ENCODE results near the gene COA4. TPM values are rescaled to one million over a fixed set of nuclear protein-coding genes. Genes with fewer than 3 reads are reported as not detected.

COA4 gene
- total RNA-seq, 1 experiment from 2014 or later, result 170 TPM

DNA sequence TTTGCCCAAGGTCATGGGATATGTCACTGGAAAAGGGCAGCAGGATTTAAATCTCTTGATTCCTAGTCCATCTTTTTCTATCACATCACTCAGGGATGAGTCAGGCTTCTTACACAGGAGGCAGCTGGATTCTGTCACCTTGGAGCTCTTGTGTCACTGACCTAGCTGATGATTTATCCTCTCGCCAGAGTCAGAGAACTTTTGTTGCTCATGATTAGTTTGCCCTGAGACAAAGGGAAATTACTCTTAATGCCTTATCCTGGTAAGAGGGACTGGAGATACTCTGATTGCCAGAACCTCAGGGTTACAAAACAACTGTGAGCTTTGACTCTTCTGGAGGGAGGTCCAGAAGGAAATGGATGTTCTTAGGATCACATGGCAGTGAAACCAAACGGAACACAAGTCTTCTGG lies 10.1 kb downstream of the COA4 start:
- DNase-seq (ENCODE audit: low read depth), result peak; percentile 88

DNA sequence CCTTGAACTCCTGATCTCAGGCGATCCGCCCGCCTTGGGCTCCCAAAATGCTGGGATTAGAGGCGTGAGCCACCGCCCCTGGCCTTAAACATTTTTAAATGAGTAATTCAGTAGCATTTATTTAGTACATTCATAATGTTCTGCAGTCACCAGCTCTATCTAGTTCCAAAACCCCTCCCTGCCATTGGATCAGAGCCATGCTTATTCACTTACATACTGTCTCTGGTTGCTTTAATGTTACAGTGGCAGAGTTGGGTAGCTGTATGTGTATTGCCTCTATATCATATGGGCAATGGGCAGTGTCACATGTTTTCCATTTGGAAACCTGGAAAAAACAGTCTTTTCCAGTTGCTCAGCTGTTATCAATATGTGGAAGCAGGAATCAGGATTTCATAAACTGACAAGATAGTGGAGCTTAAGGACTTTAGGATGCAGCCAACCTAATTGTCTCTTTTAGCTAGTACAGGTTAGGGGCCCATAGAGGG lies 10.5 kb downstream of the COA4 start:
- no peak for DNase-seq (ENCODE audit: low read depth)

DNA sequence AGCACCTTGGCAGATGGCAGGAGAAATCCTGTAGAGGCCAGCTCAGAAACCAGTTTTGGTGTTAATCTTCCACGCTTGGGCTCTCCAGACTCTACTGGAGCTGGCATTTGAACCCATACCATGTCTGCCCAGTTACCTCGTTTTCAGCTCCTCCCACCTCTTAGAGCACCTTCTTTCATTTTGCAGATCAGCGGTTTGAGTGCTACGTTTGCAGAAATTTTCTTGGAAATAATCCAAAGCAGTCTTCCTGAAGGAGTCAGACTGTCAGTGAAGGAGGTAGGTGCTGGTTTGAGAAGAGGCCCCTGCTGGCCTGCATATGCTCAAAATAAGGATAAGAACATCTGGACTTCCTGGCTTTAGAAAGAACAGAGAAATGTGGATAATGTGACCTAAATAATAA lies 13.7 kb downstream of the COA4 start:
- no peak for DNase-seq (ENCODE audit: low read depth)

DNA sequence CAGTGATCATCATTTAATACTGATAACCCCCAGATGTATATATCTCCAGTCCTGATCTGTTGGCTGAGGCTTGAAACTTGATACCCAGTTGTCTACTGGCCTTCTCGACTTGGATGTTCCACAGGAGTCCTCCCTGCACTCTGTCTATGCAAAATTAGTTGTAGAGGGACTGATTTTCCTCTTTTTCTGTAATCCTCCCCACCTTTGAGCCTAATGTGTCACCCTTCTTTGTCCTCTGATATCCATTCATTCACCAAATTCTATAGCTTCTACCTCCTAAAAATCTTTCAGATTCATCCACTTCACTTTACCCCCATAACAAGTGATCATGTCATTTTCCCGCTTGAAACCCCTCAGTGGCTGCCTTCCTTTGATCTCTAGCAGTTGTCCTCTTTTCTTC lies 16.4 kb downstream of the COA4 start:
- DNase-seq (ENCODE audit: low read depth), result no peak

DNA sequence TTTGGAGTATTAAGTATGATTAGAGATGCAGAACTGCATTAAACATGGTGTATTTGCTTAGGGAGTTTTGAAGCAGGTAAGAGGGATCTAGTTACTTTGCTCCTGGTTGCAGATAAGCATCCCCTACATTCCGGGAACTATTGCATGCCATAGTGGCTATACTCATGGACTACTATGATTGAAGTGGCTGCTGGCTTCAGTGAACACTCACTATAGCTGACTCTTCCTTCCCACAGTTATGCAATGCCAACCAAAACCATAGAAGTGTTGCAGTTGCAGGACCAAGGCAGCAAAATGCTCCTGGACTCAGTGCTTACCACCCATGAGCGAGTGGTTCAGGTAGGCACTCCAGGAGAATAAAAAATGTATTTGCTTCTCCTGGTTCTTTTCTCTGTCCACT lies 17.0 kb downstream of the COA4 start:
- DNase-seq (ENCODE audit: low read depth), result no peak

DNA sequence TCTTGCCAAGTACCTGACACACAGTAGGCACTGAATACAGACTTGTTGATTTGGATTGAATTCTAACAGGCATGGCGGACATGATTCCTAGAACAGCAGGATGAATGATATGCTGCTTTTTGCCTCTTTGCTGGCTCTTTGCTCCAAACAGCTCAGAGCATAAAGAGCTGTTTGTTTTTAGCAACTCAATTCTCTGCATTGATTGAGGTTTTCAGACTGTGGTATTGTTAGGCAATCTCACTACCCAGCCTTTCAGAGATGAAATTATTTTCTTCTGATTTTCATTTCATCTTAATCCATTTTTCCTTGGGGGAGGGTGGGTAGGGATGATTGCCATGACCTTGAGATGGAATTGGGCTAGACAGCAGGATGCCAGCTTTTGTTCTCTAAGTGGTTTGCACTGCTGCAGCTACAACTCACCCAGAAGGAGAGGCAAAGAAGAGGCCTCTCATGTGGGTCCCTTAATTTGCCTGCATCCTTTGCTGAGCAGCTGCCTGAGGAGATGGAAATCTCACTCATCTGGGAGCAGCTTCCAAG lies 20.5 kb downstream of the COA4 start:
- no peak for DNase-seq (ENCODE audit: low read depth)

DNA sequence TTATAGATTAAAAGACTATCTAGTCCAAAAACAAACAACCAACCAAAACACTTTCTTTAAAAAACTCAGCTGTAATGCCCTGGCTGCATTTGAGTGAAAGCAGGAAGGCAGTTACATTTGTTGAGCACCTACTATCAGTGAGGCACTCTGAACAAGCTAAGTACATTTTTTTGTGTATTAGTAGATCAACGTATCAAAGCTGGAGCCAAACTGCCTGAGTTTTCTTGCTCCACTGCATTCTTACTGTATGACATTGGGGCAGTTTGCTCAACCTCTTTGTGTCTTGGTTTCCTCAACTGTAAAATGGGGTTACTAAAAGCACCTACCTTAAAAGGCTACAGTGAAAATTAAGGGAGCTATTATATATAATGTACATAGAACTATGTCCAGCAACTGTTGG lies 22.0 kb downstream of the COA4 start:
- no peak for DNase-seq (ENCODE audit: low read depth)

DNA sequence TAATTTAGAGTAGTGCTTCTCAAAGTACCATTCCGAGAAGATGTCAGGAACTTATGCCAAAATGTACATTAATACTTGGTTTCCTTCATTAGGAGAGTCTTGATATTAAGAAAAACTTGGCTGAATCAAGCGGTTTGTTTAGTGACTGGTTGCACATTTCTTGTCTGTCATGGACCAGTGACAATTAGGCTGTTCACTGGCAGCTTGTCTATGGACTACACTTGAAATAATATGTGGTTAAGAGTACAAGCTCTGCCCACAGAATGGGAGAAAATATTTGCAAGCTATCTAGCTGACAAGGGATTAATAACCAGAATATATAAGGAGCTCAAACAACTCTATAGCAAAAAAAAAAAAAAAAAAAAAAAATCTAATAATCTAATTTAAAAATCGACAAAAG lies 24.6 kb downstream of the COA4 start:
- no peak for DNase-seq (ENCODE audit: low read depth)

DNA sequence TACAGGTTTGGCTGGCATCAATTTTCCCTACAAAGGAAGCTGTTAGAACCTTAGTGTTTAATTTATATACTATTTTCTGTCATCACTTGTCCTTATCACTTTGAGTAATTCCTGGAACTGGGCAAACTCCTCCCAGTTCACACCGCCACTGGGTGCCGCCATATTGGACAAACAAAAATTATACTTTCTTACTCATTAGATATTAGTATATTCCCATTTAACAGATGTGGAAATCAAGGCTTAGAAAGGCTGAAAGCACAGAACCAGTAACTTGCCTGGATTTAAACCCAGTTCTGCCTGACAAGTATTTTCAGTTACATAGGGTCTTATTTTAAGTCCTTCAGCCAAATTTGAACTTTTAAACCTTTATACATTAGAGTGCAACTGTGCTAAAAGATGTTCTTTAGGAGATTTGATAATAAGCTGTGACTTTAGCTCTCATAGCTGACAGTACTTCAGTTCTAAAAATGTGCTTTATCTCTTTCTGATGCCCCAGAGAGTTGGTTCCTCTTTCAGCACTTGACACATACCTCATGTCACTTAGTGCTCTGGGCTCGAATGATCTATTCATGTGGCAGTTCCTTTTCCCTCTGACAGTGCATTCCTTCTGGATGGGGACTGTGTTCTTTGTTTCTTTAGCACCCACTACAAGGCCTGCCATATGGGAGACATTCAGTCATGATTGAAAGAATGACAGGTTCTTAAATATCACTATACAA lies 25.4 kb downstream of the COA4 start:
- DNase-seq (ENCODE audit: low read depth), result no peak

DNA sequence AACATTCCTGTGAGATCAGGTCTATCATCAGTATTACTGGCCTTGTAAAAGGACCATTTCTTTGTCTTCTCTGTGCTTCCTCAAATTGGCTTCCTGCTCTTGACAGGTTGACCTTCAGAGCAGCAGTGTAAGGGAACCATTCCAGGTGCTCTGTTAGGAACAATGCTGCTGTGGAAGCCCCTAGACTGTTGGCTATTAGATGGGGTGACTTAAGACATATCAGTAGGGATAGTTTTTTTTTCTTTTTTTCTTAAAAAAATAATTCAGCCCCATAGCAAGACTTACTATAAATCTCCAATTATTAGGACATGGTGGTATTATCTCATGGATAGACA lies 37.6 kb downstream of the COA4 start:
- no peak for DNase-seq (ENCODE audit: low read depth)

DNA sequence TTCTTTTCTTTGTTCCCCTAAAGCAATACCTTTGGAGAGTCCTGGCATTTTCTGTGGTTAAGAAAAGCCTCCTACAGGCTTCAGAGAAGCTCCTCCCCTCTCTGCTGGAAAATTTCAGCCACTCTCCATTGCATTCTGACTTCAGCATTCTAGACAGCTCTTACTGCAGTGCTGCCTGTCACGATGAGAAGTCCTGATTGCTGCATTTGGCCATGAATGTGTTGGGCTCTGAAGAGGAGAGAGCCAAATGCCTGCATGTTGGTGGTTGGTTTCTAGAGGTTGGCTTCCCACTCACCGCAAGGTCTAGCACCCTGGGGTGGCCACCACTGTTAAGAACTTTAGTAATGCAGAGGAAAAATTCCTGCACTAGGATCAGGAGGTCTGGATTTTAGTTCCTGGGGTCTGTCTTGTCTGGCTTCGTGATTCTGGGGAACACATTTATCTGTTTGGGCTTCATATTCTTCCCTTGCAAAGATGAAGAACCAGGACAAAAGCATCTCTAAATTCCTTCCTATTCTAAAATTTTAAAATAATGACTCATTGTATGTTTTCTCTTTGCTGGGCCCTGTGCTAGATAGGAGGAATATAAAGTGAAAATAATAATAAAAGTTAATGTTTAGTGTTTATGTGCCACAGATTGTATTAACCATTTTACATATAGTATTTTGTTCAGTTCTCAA lies 38.1 kb downstream of the COA4 start:
- peak; percentile 2 for DNase-seq (ENCODE audit: low read depth)

DNA sequence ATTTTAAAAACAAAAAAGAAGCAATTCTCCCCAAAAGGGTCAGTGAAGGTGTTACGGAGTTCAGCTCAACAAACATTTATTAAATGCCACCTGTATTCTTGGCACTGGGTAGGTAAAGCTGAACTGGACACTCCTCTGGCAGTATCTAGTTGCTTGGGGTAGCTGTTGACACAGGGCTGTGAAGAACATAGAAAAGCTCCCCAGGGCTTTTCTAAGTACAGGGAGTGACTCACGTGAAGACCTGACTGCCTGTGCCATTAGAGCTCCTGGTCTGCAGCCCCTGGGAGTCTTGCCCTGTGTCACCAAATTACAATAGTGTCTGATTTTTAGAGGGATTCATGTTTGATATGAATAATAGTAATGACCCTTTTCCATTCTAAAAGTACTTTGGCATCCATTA lies 43.6 kb downstream of the COA4 start:
- DNase-seq (ENCODE audit: low read depth), result no peak

DNA sequence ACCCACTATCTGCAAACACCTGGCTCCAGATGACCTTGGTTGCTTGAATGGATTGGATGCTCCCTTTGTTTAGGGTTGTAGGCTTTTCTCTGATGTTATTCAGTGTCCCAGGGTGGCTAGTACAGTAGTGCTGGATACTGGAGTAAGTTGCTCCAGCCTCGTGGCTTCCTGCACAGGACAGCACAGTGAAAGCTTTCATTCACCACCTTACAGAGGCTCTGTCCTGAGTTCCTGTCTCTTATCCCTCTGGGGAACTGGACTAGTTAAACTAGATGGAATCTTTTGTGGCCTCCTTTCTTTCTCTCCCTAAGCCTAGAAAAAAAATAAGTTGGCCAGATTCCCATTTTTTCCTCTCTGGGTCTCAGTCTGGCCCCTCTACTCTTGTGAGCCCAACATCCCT lies 46.4 kb downstream of the COA4 start:
- no peak for DNase-seq (ENCODE audit: low read depth)

Other genes starting within 250 kb of the COA4 start
- gene PLEKHB1, start 230.3 kb downstream of the COA4 start, total RNA-seq (2014; rRNA removed; shearing (Covaris generic)), result 0.13 and 0.80 TPM in 2 replicates
- gene RAB6A, start 115.8 kb downstream of the COA4 start, total RNA-seq (2014; rRNA removed; shearing (Covaris generic)), result 45.9 and 59.7 TPM in 2 replicates
- 64.8 and 69.1 TPM in 2 replicates for gene MRPL48, start 89.0 kb downstream of the COA4 start, total RNA-seq (2014; rRNA removed; shearing (Covaris generic))
- gene PAAF1, start 153 bp upstream of the COA4 start, total RNA-seq (2014; rRNA removed; shearing (Covaris generic)), result 8.2 and 14.9 TPM in 2 replicates
- gene DNAJB13, start 74.2 kb upstream of the COA4 start, total RNA-seq (2014; rRNA removed; shearing (Covaris generic)), result 0.07 and 0.13 TPM in 2 replicates
- not detected in 2 replicates for gene UCP2, start 106.0 kb upstream of the COA4 start, total RNA-seq (2014; rRNA removed; shearing (Covaris generic))
- 0.29 and 0.43 TPM in 2 replicates for gene UCP3, start 132.2 kb upstream of the COA4 start, total RNA-seq (2014; rRNA removed; shearing (Covaris generic))